ENCODE measurements around the gene JARID2.
A peak's percentile ranks its signal among the peaks of the same experiment; 100 is the strongest.

The JARID2 gene

GRCh38 chr6:15389765-15390723, 144.2 kb downstream of the JARID2 start:
- Histone ChIP-seq H3K4me1 (ENCODE audit: control insufficient read depth, insufficient read depth, low read length) (peaks cover 41% of the 10 kb centered on the region), H3K9ac (ENCODE audit: low read length) (no peak overlapping the region), H3K27me3 (replicated peaks; ENCODE audit: control insufficient read depth, insufficient read depth, low read length) (no peaks in the 10 kb centered on the region), H3K9me3 (ENCODE audit: control insufficient read depth, low read length) (no peaks in the 10 kb centered on the region), H3K4me3 (ENCODE audit: low read length) (no peak overlapping the region), H3K36me3 (ENCODE audit: control insufficient read depth, insufficient read depth, low read length, severe bottlenecking) (no peaks in the 10 kb centered on the region)
- peak; percentile 66 for DNase-seq (ENCODE audit: low read depth)

- Histone ChIP-seq H3K27me3 (replicated peaks; ENCODE audit: control insufficient read depth, insufficient read depth, low read length) (no peaks in the 10 kb centered on the region), H3K9ac (ENCODE audit: low read length) (no peak overlapping the region), H3K9me3 (ENCODE audit: control insufficient read depth, low read length) (no peaks in the 10 kb centered on the region), H3K36me3 (ENCODE audit: control insufficient read depth, insufficient read depth, low read length, severe bottlenecking) (no peaks in the 10 kb centered on the region), H3K4me3 (ENCODE audit: low read length) (no peak overlapping the region), H3K4me1 (ENCODE audit: control insufficient read depth, insufficient read depth, low read length) (peaks cover 41% of the 10 kb centered on the region)
- no peak for DNase-seq (ENCODE audit: low read depth)
Observed at GRCh38 chr6:15391500-15391899, 145.6 kb downstream of the JARID2 start.

GRCh38 chr6:15392182-15392581, 146.3 kb downstream of the JARID2 start:
- DNase-seq (ENCODE audit: low read depth) = no peak
- H3K9ac ChIP-seq (ENCODE audit: low read length) = no peak overlapping the region
- H3K9me3 ChIP-seq (ENCODE audit: control insufficient read depth, low read length) = no peaks in the 10 kb centered on the region
- H3K36me3 ChIP-seq (ENCODE audit: control insufficient read depth, insufficient read depth, low read length, severe bottlenecking) = no peaks in the 10 kb centered on the region
- H3K27me3 ChIP-seq (replicated peaks; ENCODE audit: control insufficient read depth, insufficient read depth, low read length) = no peaks in the 10 kb centered on the region
- no peak overlapping the region for H3K4me3 ChIP-seq (ENCODE audit: low read length)
- H3K4me1 ChIP-seq (ENCODE audit: control insufficient read depth, insufficient read depth, low read length) = peaks cover 38% of the 10 kb centered on the region

GRCh38 chr6:15393605-15394004, 147.7 kb downstream of the JARID2 start:
- Histone ChIP-seq H3K4me3 (ENCODE audit: low read length) (no peak overlapping the region), H3K27me3 (replicated peaks; ENCODE audit: control insufficient read depth, insufficient read depth, low read length) (no peaks in the 10 kb centered on the region), H3K4me1 (ENCODE audit: control insufficient read depth, insufficient read depth, low read length) (peaks cover 35% of the 10 kb centered on the region), H3K9me3 (ENCODE audit: control insufficient read depth, low read length) (no peaks in the 10 kb centered on the region), H3K9ac (ENCODE audit: low read length) (no peak overlapping the region), H3K36me3 (ENCODE audit: control insufficient read depth, insufficient read depth, low read length, severe bottlenecking) (no peaks in the 10 kb centered on the region)
- no peak for DNase-seq (ENCODE audit: low read depth)

GRCh38 chr6:15395087-15395486, 149.2 kb downstream of the JARID2 start:
- H3K9ac ChIP-seq (ENCODE audit: low read length) = no peak overlapping the region
- H3K4me1 ChIP-seq (ENCODE audit: control insufficient read depth, insufficient read depth, low read length) = peaks cover 35% of the 10 kb centered on the region
- no peaks in the 10 kb centered on the region for H3K9me3 ChIP-seq (ENCODE audit: control insufficient read depth, low read length)
- no peak for DNase-seq (ENCODE audit: low read depth)
- H3K27me3 ChIP-seq (replicated peaks; ENCODE audit: control insufficient read depth, insufficient read depth, low read length) = no peaks in the 10 kb centered on the region
- no peaks in the 10 kb centered on the region for H3K36me3 ChIP-seq (ENCODE audit: control insufficient read depth, insufficient read depth, low read length, severe bottlenecking)
- H3K4me3 ChIP-seq (ENCODE audit: low read length) = no peak overlapping the region

- no peak overlapping the region for H3K4me3 ChIP-seq (ENCODE audit: low read length)
- H3K4me1 ChIP-seq (ENCODE audit: control insufficient read depth, insufficient read depth, low read length) = peaks cover 32% of the 10 kb centered on the region
- DNase-seq (ENCODE audit: low read depth) = no peak
- H3K9ac ChIP-seq (ENCODE audit: low read length) = no peak overlapping the region
- no peaks in the 10 kb centered on the region for H3K27me3 ChIP-seq (replicated peaks; ENCODE audit: control insufficient read depth, insufficient read depth, low read length)
- no peaks in the 10 kb centered on the region for H3K9me3 ChIP-seq (ENCODE audit: control insufficient read depth, low read length)
- no peaks in the 10 kb centered on the region for H3K36me3 ChIP-seq (ENCODE audit: control insufficient read depth, insufficient read depth, low read length, severe bottlenecking)
Observed at GRCh38 chr6:15396808-15397207, 150.9 kb downstream of the JARID2 start.

GRCh38 chr6:15398633-15399275, 152.9 kb downstream of the JARID2 start:
- H3K27me3 ChIP-seq (replicated peaks; ENCODE audit: control insufficient read depth, insufficient read depth, low read length) = no peaks in the 10 kb centered on the region
- H3K36me3 ChIP-seq (ENCODE audit: control insufficient read depth, insufficient read depth, low read length, severe bottlenecking) = no peaks in the 10 kb centered on the region
- H3K4me3 ChIP-seq (ENCODE audit: low read length) = no peak overlapping the region
- peaks cover 35% of the 10 kb centered on the region for H3K4me1 ChIP-seq (ENCODE audit: control insufficient read depth, insufficient read depth, low read length)
- no peaks in the 10 kb centered on the region for H3K9me3 ChIP-seq (ENCODE audit: control insufficient read depth, low read length)
- no peak for DNase-seq (ENCODE audit: low read depth)
- H3K9ac ChIP-seq (ENCODE audit: low read length) = no peak overlapping the region

GRCh38 chr6:15399641-15400470, 154.0 kb downstream of the JARID2 start:
- Histone ChIP-seq H3K9me3 (ENCODE audit: control insufficient read depth, low read length) (no peaks in the 10 kb centered on the region), H3K27me3 (replicated peaks; ENCODE audit: control insufficient read depth, insufficient read depth, low read length) (no peaks in the 10 kb centered on the region), H3K9ac (ENCODE audit: low read length) (peak overlapping the region; percentile 9), H3K36me3 (ENCODE audit: control insufficient read depth, insufficient read depth, low read length, severe bottlenecking) (no peaks in the 10 kb centered on the region), H3K4me1 (ENCODE audit: control insufficient read depth, insufficient read depth, low read length) (peaks cover 35% of the 10 kb centered on the region), H3K4me3 (ENCODE audit: low read length) (peak overlapping the region; percentile 66)
- peak; percentile 91 for DNase-seq (ENCODE audit: low read depth)

GRCh38 chr6:15400572-15401004, 154.7 kb downstream of the JARID2 start:
- H3K9me3 ChIP-seq (ENCODE audit: control insufficient read depth, low read length) = no peaks in the 10 kb centered on the region
- peak overlapping the region; percentile 69 for H3K4me3 ChIP-seq (ENCODE audit: low read length)
- no peak overlapping the region for H3K9ac ChIP-seq (ENCODE audit: low read length)
- no peaks in the 10 kb centered on the region for H3K36me3 ChIP-seq (ENCODE audit: control insufficient read depth, insufficient read depth, low read length, severe bottlenecking)
- H3K4me1 ChIP-seq (ENCODE audit: control insufficient read depth, insufficient read depth, low read length) = peaks cover 35% of the 10 kb centered on the region
- DNase-seq (ENCODE audit: low read depth) = no peak
- H3K27me3 ChIP-seq (replicated peaks; ENCODE audit: control insufficient read depth, insufficient read depth, low read length) = no peaks in the 10 kb centered on the region

- DNase-seq (ENCODE audit: low read depth) = no peak
- H3K4me1 ChIP-seq (ENCODE audit: control insufficient read depth, insufficient read depth, low read length) = peaks cover 35% of the 10 kb centered on the region
- no peaks in the 10 kb centered on the region for H3K36me3 ChIP-seq (ENCODE audit: control insufficient read depth, insufficient read depth, low read length, severe bottlenecking)
- H3K4me3 ChIP-seq (ENCODE audit: low read length) = peak overlapping the region; percentile 69
- H3K9ac ChIP-seq (ENCODE audit: low read length) = no peak overlapping the region
- no peaks in the 10 kb centered on the region for H3K9me3 ChIP-seq (ENCODE audit: control insufficient read depth, low read length)
- H3K27me3 ChIP-seq (replicated peaks; ENCODE audit: control insufficient read depth, insufficient read depth, low read length) = no peaks in the 10 kb centered on the region
Observed at GRCh38 chr6:15401120-15401519, 155.3 kb downstream of the JARID2 start.

- no peak overlapping the region for H3K9ac ChIP-seq (ENCODE audit: low read length)
- H3K4me1 ChIP-seq (ENCODE audit: control insufficient read depth, insufficient read depth, low read length) = peaks cover 35% of the 10 kb centered on the region
- DNase-seq (ENCODE audit: low read depth) = peak; percentile 48
- no peaks in the 10 kb centered on the region for H3K27me3 ChIP-seq (replicated peaks; ENCODE audit: control insufficient read depth, insufficient read depth, low read length)
- H3K9me3 ChIP-seq (ENCODE audit: control insufficient read depth, low read length) = no peaks in the 10 kb centered on the region
- no peaks in the 10 kb centered on the region for H3K36me3 ChIP-seq (ENCODE audit: control insufficient read depth, insufficient read depth, low read length, severe bottlenecking)
- no peak overlapping the region for H3K4me3 ChIP-seq (ENCODE audit: low read length)
Observed at GRCh38 chr6:15401769-15402250, 155.9 kb downstream of the JARID2 start.

Data from adipocyte (in vitro differentiated cells).